BE2C (cell line): ENCODE data around the gene EBP.

Experiments used
- DNase-seq: peaks from one replicate; pipeline ENCODE4 v3.0.0-alpha.2; 2020
- H3K27me3 ChIP-seq: fragments of 250-450 bp; sonication (Bioruptor Pico); 2 replicates; pipeline ENCODE4 v1.5.1; 2020; ENCODE audit warnings: mild to moderate bottlenecking
- H3K36me3 ChIP-seq: fragments of 250-450 bp; sonication (Bioruptor Pico); 2 replicates; pipeline ENCODE4 v1.5.1; 2020; ENCODE audit warnings: mild to moderate bottlenecking
- H3K4me1 ChIP-seq: fragments of 250-450 bp; sonication (Bioruptor Pico); 2 replicates; pipeline ENCODE4 v1.5.1; 2020
- H3K4me3 ChIP-seq: 2 replicates; pipeline ENCODE4 v1.5.1; 2011; ENCODE audit warnings: low read depth, low read length
- H3K9me3 ChIP-seq: fragments of 250-450 bp; sonication (Bioruptor Pico); 2 replicates; pipeline ENCODE4 v1.5.1; 2020
- TF ChIP-seq, protein P1 (sequence below): IDR thresholded peaks from 2 replicates; pipeline ENCODE4 v1.5.1; 2012; ENCODE audit warnings: mild to moderate bottlenecking, low read depth, low read length

Gene EBP

DNA sequence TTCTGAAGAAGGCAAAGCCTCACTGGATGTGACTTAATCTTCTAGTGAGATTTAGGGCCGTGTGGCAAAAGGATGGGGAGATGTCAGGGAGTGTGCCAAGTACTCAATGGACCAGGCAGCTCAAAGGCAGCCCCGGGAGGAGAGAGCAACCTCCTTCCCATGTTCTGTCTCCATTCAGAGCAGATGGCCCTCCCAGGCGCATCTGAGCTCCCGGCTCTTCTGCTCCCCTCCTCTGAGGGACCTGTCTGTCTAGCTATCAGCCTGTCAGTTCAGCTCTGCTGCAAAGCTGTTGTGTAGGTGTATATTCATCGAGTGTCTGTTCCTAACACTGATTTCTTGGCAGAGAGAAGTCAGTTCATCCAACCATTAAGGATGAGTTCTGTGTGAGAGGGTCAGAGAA, 23.7 kb upstream of the EBP start:
- Histone ChIP-seq H3K4me1 (no peaks in the 10 kb centered on the region), H3K27me3 (no peaks in the 10 kb centered on the region), H3K9me3 (no peaks in the 10 kb centered on the region), H3K36me3 (no peaks in the 10 kb centered on the region), H3K4me3 (no peak overlapping the region)
- no peak for DNase-seq
- TF ChIP-seq, protein P1, sequence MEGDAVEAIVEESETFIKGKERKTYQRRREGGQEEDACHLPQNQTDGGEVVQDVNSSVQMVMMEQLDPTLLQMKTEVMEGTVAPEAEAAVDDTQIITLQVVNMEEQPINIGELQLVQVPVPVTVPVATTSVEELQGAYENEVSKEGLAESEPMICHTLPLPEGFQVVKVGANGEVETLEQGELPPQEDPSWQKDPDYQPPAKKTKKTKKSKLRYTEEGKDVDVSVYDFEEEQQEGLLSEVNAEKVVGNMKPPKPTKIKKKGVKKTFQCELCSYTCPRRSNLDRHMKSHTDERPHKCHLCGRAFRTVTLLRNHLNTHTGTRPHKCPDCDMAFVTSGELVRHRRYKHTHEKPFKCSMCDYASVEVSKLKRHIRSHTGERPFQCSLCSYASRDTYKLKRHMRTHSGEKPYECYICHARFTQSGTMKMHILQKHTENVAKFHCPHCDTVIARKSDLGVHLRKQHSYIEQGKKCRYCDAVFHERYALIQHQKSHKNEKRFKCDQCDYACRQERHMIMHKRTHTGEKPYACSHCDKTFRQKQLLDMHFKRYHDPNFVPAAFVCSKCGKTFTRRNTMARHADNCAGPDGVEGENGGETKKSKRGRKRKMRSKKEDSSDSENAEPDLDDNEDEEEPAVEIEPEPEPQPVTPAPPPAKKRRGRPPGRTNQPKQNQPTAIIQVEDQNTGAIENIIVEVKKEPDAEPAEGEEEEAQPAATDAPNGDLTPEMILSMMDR, result no peak

DNA sequence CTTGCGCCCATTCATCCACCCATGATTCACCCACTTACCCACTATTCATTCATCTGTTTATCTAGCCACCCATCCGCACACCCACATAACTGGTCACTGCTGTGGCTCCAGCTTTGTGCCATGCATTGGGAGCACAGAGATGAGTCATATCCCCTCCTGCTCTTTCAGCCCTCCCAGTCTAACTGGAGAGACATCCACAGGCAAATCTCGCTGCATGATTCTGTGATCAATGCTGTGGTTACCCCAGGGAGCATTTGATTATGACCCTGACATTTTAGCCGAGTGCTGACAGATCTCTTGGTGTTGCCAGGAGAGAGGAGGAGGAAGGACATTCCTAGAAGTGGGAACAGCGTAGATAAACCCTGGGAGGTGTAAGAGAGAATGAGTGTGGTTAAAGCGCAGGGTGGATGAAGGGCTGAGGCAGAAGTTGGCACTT, 23.2 kb upstream of the EBP start:
- H3K27me3 ChIP-seq, result no peaks in the 10 kb centered on the region
- no peaks in the 10 kb centered on the region for H3K36me3 ChIP-seq
- no peak for DNase-seq
- H3K4me3 ChIP-seq, result no peak overlapping the region
- H3K4me1 ChIP-seq, result no peaks in the 10 kb centered on the region
- no peaks in the 10 kb centered on the region for H3K9me3 ChIP-seq
- TF ChIP-seq, protein P1, result no peak

DNA sequence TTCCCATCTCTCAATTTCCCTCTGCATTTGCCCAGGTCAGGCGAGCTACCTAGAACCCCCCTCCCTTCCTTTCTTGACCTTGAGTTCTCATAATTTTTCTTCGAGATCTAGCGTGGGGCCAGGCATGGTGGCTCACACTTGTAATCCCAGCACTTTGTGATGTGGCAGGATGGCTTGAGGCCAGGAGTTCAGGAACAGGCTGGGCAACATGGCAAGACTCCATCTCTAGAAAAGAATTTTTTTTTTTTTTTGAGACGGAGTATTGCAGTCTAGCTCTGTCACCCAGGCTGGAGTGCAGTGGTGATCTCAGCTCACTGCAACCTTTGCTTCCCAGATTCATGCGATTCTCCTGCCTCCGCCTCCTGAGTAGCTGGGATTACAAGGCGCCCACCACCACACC, 17.3 kb upstream of the EBP start:
- Histone ChIP-seq H3K36me3 (no peaks in the 10 kb centered on the region), H3K9me3 (no peaks in the 10 kb centered on the region), H3K27me3 (no peaks in the 10 kb centered on the region), H3K4me1 (no peaks in the 10 kb centered on the region), H3K4me3 (no peak overlapping the region)
- TF ChIP-seq, protein P1, result no peak
- DNase-seq, result no peak

DNA sequence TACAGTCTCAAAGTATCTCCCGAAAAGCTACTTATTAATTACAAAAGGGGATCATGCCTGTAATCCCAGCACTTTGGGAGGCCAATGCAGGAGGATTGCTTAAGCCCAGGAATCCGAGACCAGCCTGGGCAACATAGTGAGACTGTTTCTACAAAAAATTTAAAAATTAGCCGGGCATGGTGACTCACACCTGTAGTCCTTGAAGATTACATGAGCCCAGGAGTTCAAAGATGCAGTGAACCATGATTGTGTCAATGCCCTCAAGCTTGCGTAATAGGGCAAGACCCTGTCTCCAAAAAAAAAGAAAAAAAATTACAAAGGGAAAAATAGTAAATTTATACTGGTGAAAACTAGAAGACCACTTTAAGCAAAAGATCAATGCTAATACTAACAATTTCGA, 16.1 kb upstream of the EBP start:
- H3K9me3 ChIP-seq, result no peaks in the 10 kb centered on the region
- no peaks in the 10 kb centered on the region for H3K27me3 ChIP-seq
- TF ChIP-seq, protein P1, result no peak
- DNase-seq, result no peak
- H3K4me3 ChIP-seq, result no peak overlapping the region
- no peaks in the 10 kb centered on the region for H3K4me1 ChIP-seq
- H3K36me3 ChIP-seq, result no peaks in the 10 kb centered on the region

DNA sequence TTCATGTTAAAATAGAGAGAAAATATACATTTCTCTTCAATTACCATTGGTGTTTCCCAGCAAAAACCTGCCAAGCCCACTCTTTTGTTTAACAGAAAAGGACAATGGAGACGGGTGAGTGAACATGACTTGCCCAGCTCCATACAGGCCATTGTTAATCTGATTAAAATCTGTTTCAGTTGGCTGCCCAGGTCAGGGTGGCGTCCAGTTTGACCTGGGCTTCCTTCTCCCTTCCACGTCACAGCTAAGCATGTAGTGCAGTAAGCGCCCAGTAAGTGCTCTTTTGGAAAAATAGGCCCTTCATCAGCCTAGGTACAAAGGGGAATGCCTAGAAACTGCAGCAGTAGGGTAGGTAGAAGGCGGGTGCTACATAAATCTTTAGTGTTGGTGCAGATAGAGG, 14.4 kb upstream of the EBP start:
- DNase-seq, result no peak
- TF ChIP-seq, protein P1, result no peak
- Histone ChIP-seq H3K27me3 (no peaks in the 10 kb centered on the region), H3K4me3 (no peak overlapping the region), H3K4me1 (no peaks in the 10 kb centered on the region), H3K36me3 (no peaks in the 10 kb centered on the region), H3K9me3 (no peaks in the 10 kb centered on the region)

DNA sequence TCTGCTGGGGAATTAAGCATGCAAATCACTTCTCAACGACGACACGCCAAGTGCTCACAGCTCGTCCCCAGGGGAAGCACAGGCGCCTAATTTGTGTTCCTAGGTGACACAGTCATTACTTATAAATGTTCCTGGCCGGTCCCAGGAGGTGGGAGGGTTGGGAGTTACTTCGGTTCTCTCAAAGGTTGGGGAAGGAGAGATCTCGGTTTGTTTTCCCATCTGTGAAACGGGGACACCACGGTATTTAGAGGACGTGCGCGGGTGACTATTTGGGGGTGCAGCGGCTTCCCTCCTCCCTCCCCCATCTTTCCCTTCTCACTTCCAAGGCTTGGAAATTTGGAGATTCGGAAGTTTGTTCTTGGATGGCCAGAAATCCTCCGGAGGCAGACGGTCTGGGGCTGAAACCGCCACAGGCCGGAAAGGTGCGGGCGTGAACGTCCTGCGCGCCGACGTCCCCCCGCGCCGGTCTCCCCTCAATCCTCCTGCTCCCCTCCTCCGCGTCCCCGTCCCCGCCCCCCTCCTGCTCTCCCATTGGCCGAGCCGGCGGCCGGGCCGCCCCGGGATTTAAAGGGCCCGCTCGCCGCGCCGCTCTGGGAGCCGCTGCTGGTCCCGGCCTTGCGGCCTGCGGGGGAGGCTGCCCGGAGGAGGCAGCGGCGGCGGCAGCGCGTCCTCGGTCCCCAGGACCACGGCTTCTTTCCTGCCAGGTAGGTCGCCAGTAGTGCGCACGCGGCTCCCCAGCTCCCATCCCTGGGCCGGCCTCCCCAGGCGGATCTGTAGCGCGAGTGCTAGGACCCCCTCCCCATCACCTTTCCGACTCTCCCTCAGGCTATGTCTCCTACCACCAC, 13.0 kb upstream of the EBP start, which contains the start of gene PORCN:
Gene PORCN (plus strand): TSS at position 593 of the 845 bp plus-strand sequence. CDS start 829 bp downstream, outside the sequence.
- no peaks in the 10 kb centered on the region for H3K36me3 ChIP-seq
- peaks cover 3% of the 10 kb centered on the region for H3K4me1 ChIP-seq
- TF ChIP-seq, protein P1, result no peak
- DNase-seq, result peak; percentile 80
- peak within 1 kb of the TSS; percentile 67 for H3K4me3 ChIP-seq
- H3K27me3 ChIP-seq, result no peaks in the 10 kb centered on the region
- no peaks in the 10 kb centered on the region for H3K9me3 ChIP-seq
